ENCODE data around the gene AHCYL2. TPM values are rescaled to one million over a fixed set of nuclear protein-coding genes. Genes with fewer than 3 reads are reported as not detected.

The AHCYL2 gene
- total RNA-seq, 2 experiments from 2014 or later: 16.4 to 17.1 TPM

- H3K9me3 Mint-ChIP-seq: no peaks in the 10 kb centered on the region
- no peaks in the 10 kb centered on the region for H3K27me3 Mint-ChIP-seq
- CTCF ChIA-PET: interaction anchor here (1.0 kb wide), 1 partner anchor 15 kb away, joined by 3 read pairs; no protein-coding TSS in a partner anchor
- H3K27ac Mint-ChIP-seq: no peak overlapping the region
- H3K36me3 Mint-ChIP-seq: peaks cover 3% of the 10 kb centered on the region
- intact Hi-C loops (cut with micrococcal nuclease): no loop called here
- no peaks in the 10 kb centered on the region for H3K4me1 Mint-ChIP-seq (ENCODE audit: low read depth)
- H3K4me3 Mint-ChIP-seq: no peak overlapping the region
- DNase-seq: no peak
- POLR2A ChIA-PET: no interaction called here
Measured at GRCh38 chr7:129313282-129313681, 88.5 kb downstream of the AHCYL2 start.

GRCh38 chr7:129315960-129316359 is 91.1 kb downstream of the AHCYL2 start:
- Mint-ChIP-seq H3K36me3 (peaks cover 3% of the 10 kb centered on the region), H3K4me1 (ENCODE audit: low read depth) (no peaks in the 10 kb centered on the region), H3K27me3 (no peaks in the 10 kb centered on the region), H3K27ac (no peak overlapping the region), H3K9me3 (no peaks in the 10 kb centered on the region), H3K4me3 (no peak overlapping the region)
- ChIA-PET POLR2A (no interaction called here), CTCF (no interaction called here)
- intact Hi-C loops (cut with micrococcal nuclease): no loop called here
- no peak for DNase-seq

GRCh38 chr7:129317450-129317849 is 92.6 kb downstream of the AHCYL2 start:
- intact Hi-C loops (cut with micrococcal nuclease): no loop called here
- Mint-ChIP-seq H3K4me3 (no peak overlapping the region), H3K27me3 (no peaks in the 10 kb centered on the region), H3K9me3 (no peaks in the 10 kb centered on the region), H3K27ac (no peak overlapping the region), H3K36me3 (peaks cover 7% of the 10 kb centered on the region), H3K4me1 (ENCODE audit: low read depth) (no peaks in the 10 kb centered on the region)
- ChIA-PET CTCF (interaction anchor here (0.6 to 1.9 kb wide), 4 partner anchors 10 to 99 kb away, joined by 3 to 7 read pairs (median 4); no protein-coding TSS in a partner anchor), POLR2A (no interaction called here)
- no peak for DNase-seq

- Mint-ChIP-seq H3K4me3 (no peak overlapping the region), H3K9me3 (peaks cover 16% of the 10 kb centered on the region), H3K4me1 (ENCODE audit: low read depth) (no peaks in the 10 kb centered on the region), H3K36me3 (peaks cover 17% of the 10 kb centered on the region), H3K27me3 (no peaks in the 10 kb centered on the region), H3K27ac (no peak overlapping the region)
- no peak for DNase-seq
- CTCF ChIA-PET: no interaction called here
- POLR2A ChIA-PET: no interaction called here
- intact Hi-C loops (cut with micrococcal nuclease): no loop called here
Measured at GRCh38 chr7:129327076-129327475, 102.2 kb downstream of the AHCYL2 start.

GRCh38 chr7:129332254-129333035 is 107.6 kb downstream of the AHCYL2 start:
- peaks cover 2% of the 10 kb centered on the region for H3K36me3 Mint-ChIP-seq
- no peaks in the 10 kb centered on the region for H3K9me3 Mint-ChIP-seq
- intact Hi-C loops (cut with micrococcal nuclease): no loop called here
- H3K4me1 Mint-ChIP-seq (ENCODE audit: low read depth): peaks cover 4% of the 10 kb centered on the region
- ChIA-PET POLR2A (no interaction called here), CTCF (interaction anchor here (0.9 to 2.7 kb wide), 4 partner anchors 10 to 139 kb away, joined by 3 to 22 read pairs (median 4); no protein-coding TSS in a partner anchor)
- H3K4me3 Mint-ChIP-seq: no peak overlapping the region
- no peaks in the 10 kb centered on the region for H3K27me3 Mint-ChIP-seq
- no peak for DNase-seq
- no peak overlapping the region for H3K27ac Mint-ChIP-seq

- no peaks in the 10 kb centered on the region for H3K9me3 Mint-ChIP-seq
- DNase-seq: no peak
- intact Hi-C loops (cut with micrococcal nuclease): no loop called here
- ChIA-PET POLR2A (interaction anchor here (0.5 to 0.6 kb wide), 2 partner anchors 197 to 542 kb away, joined by 3 read pairs; no protein-coding TSS in a partner anchor), CTCF (interaction anchor here (0.7 to 2.7 kb wide), 5 partner anchors 8 to 339 kb away, joined by 3 to 22 read pairs (median 5); no protein-coding TSS in a partner anchor)
- H3K27me3 Mint-ChIP-seq: no peaks in the 10 kb centered on the region
- H3K4me3 Mint-ChIP-seq: no peak overlapping the region
- H3K36me3 Mint-ChIP-seq: no peaks in the 10 kb centered on the region
- H3K4me1 Mint-ChIP-seq (ENCODE audit: low read depth): peaks cover 4% of the 10 kb centered on the region
- no peak overlapping the region for H3K27ac Mint-ChIP-seq
Measured at GRCh38 chr7:129334473-129334872, 109.6 kb downstream of the AHCYL2 start.

- Mint-ChIP-seq H3K36me3 (no peaks in the 10 kb centered on the region), H3K4me3 (no peak overlapping the region), H3K4me1 (ENCODE audit: low read depth) (peaks cover 11% of the 10 kb centered on the region), H3K27ac (no peak overlapping the region), H3K27me3 (no peaks in the 10 kb centered on the region), H3K9me3 (no peaks in the 10 kb centered on the region)
- POLR2A ChIA-PET: no interaction called here
- DNase-seq: no peak
- intact Hi-C loops (cut with micrococcal nuclease): no loop called here
- CTCF ChIA-PET: interaction anchor here (1.1 kb wide), 1 partner anchor 29 kb away, joined by 3 read pairs; no protein-coding TSS in a partner anchor
Measured at GRCh38 chr7:129338450-129338849, 113.6 kb downstream of the AHCYL2 start.

GRCh38 chr7:129341212-129341611 is 116.4 kb downstream of the AHCYL2 start:
- CTCF ChIA-PET: interaction anchor here (0.6 to 4.4 kb wide), 8 partner anchors 8 to 296 kb away, joined by 3 to 35 read pairs (median 6); no protein-coding TSS in a partner anchor
- Mint-ChIP-seq H3K9me3 (no peaks in the 10 kb centered on the region), H3K4me3 (no peak overlapping the region), H3K27me3 (no peaks in the 10 kb centered on the region), H3K36me3 (no peaks in the 10 kb centered on the region), H3K4me1 (ENCODE audit: low read depth) (peaks cover 30% of the 10 kb centered on the region), H3K27ac (no peak overlapping the region)
- no peak for DNase-seq
- intact Hi-C loops (cut with micrococcal nuclease): loop anchor here (5.0 to 10.0 kb wide), 3 partner anchors 294 to 674 kb away; no protein-coding TSS in a partner anchor
- POLR2A ChIA-PET: no interaction called here

GRCh38 chr7:129341816-129342806 is 117.3 kb downstream of the AHCYL2 start:
- POLR2A ChIA-PET: interaction anchor here (0.6 kb wide), 1 partner anchor 9 kb away, joined by 4 read pairs; no protein-coding TSS in a partner anchor
- Mint-ChIP-seq H3K27me3 (no peaks in the 10 kb centered on the region), H3K27ac (no peak overlapping the region), H3K9me3 (no peaks in the 10 kb centered on the region), H3K4me1 (ENCODE audit: low read depth) (peaks cover 30% of the 10 kb centered on the region), H3K4me3 (no peak overlapping the region), H3K36me3 (no peaks in the 10 kb centered on the region)
- intact Hi-C loops (cut with micrococcal nuclease): loop anchor here (5.0 to 10.0 kb wide), 3 partner anchors 293 to 673 kb away; no protein-coding TSS in a partner anchor
- CTCF ChIA-PET: interaction anchor here (0.5 to 4.4 kb wide), 32 partner anchors 9 to 667 kb away, joined by 3 to 40 read pairs (median 4); partner anchors contain the start of gene STRIP2
- no peak for DNase-seq

GRCh38 chr7:129343099-129343700 is 118.4 kb downstream of the AHCYL2 start:
- H3K36me3 Mint-ChIP-seq: no peaks in the 10 kb centered on the region
- DNase-seq: no peak
- H3K9me3 Mint-ChIP-seq: no peaks in the 10 kb centered on the region
- H3K4me3 Mint-ChIP-seq: no peak overlapping the region
- no peaks in the 10 kb centered on the region for H3K27me3 Mint-ChIP-seq
- no peak overlapping the region for H3K27ac Mint-ChIP-seq
- intact Hi-C loops (cut with micrococcal nuclease): loop anchor here (1.0 to 10.0 kb wide), 4 partner anchors 129 to 672 kb away; no protein-coding TSS in a partner anchor
- ChIA-PET CTCF (interaction anchor here (0.5 to 4.4 kb wide), 32 partner anchors 8 to 668 kb away, joined by 3 to 40 read pairs (median 4); partner anchors contain the start of gene STRIP2), POLR2A (interaction anchor here (0.6 kb wide), 1 partner anchor 10 kb away, joined by 4 read pairs; no protein-coding TSS in a partner anchor)
- peaks cover 30% of the 10 kb centered on the region for H3K4me1 Mint-ChIP-seq (ENCODE audit: low read depth)

- H3K27ac Mint-ChIP-seq: no peak overlapping the region
- intact Hi-C loops (cut with micrococcal nuclease): loop anchor here (10.0 kb wide), 2 partner anchors 287 to 667 kb away; no protein-coding TSS in a partner anchor
- POLR2A ChIA-PET: no interaction called here
Measured at GRCh38 chr7:129347330-129347729, 122.5 kb downstream of the AHCYL2 start.

More at GRCh38 chr7:129347330-129347729, 122.5 kb downstream of the AHCYL2 start:
- Mint-ChIP-seq H3K4me3 (no peak overlapping the region), H3K4me1 (ENCODE audit: low read depth) (peaks cover 26% of the 10 kb centered on the region), H3K27me3 (no peaks in the 10 kb centered on the region), H3K9me3 (no peaks in the 10 kb centered on the region), H3K36me3 (no peaks in the 10 kb centered on the region)
- CTCF ChIA-PET: interaction anchor here (0.5 to 2.5 kb wide), 3 partner anchors 20 to 110 kb away, joined by 3 to 10 read pairs (median 7); no protein-coding TSS in a partner anchor
- DNase-seq: no peak

Measured in activated CD4-positive, alpha-beta memory T cell treated with anti-CD3 and anti-CD28 coated beads for 36 hours (primary cell).